ENCODE results near the gene DDX56. TPM values are rescaled to one million over a fixed set of nuclear protein-coding genes. Genes with fewer than 3 reads are reported as not detected.

DDX56 gene
- total RNA-seq, 1 donor from 2014 or later, result 99.7 TPM

- DNase-seq (peak; percentile 100), ATAC-seq (ENCODE audit: low read depth) (peak; percentile 90)
- Mint-ChIP-seq H3K4me3 (peak within 1 kb of the TSS; percentile 90), H3K27ac (peak within 1 kb of the TSS; percentile 95), H3K4me1 (peaks cover 29% of the 10 kb centered on the region), H3K27me3 (peaks cover 2% of the 10 kb centered on the region), H3K36me3 (ENCODE audit: low read depth) (peaks cover 40% of the 10 kb centered on the region), H3K9me3 (no peaks in the 10 kb centered on the region)
- TF ChIP-seq, protein P1, sequence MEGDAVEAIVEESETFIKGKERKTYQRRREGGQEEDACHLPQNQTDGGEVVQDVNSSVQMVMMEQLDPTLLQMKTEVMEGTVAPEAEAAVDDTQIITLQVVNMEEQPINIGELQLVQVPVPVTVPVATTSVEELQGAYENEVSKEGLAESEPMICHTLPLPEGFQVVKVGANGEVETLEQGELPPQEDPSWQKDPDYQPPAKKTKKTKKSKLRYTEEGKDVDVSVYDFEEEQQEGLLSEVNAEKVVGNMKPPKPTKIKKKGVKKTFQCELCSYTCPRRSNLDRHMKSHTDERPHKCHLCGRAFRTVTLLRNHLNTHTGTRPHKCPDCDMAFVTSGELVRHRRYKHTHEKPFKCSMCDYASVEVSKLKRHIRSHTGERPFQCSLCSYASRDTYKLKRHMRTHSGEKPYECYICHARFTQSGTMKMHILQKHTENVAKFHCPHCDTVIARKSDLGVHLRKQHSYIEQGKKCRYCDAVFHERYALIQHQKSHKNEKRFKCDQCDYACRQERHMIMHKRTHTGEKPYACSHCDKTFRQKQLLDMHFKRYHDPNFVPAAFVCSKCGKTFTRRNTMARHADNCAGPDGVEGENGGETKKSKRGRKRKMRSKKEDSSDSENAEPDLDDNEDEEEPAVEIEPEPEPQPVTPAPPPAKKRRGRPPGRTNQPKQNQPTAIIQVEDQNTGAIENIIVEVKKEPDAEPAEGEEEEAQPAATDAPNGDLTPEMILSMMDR (IDR thresholded peaks at IDR 0.05), result no peak
- POLR2A ChIA-PET, result interaction anchor here (0.5 to 4.7 kb wide), 32 partner anchors 9 to 601 kb away, joined by 3 to 45 read pairs (median 4); partner anchors contain the start of genes DBNL, DDX56, H2AZ2 and OGDH
- CTCF ChIA-PET, result interaction anchor here (1.1 to 1.7 kb wide), 6 partner anchors 9 to 555 kb away, joined by 3 to 9 read pairs (median 4); partner anchors contain the start of gene NUDCD3
- intact Hi-C loops (cut with micrococcal nuclease), result loop anchor here (1.0 to 5.0 kb wide), 12 partner anchors 8 to 565 kb away; partner anchors contain the start of genes H2AZ2, NUDCD3, OGDH and PPIA
These were observed 8.3 kb upstream of the DDX56 start, which contains the start of gene TMED4 for GRCh38 chr7:44581879-44582603. TSS of gene TMED4 (minus strand) at chr7:44582231. CDS start at chr7:44582206, 25 bp downstream.

- Mint-ChIP-seq H3K4me3 (peak overlapping the region; percentile 90), H3K36me3 (ENCODE audit: low read depth) (peaks cover 41% of the 10 kb centered on the region), H3K27ac (peak overlapping the region; percentile 95), H3K9me3 (no peaks in the 10 kb centered on the region), H3K4me1 (peaks cover 29% of the 10 kb centered on the region), H3K27me3 (peaks cover 2% of the 10 kb centered on the region)
- DNase-seq (no peak), ATAC-seq (ENCODE audit: low read depth) (peak; percentile 8)
- intact Hi-C loops (cut with micrococcal nuclease), result loop anchor here (5.0 kb wide), 1 partner anchor 564 kb away; no protein-coding TSS in a partner anchor
- TF ChIP-seq, protein P1 (IDR thresholded peaks at IDR 0.05), result no peak
- ChIA-PET POLR2A (interaction anchor here (0.6 to 4.7 kb wide), 23 partner anchors 8 to 600 kb away, joined by 3 to 45 read pairs (median 7); partner anchors contain the start of genes DBNL, DDX56, H2AZ2 and NUDCD3), CTCF (interaction anchor here (1.2 to 1.7 kb wide), 4 partner anchors 10 to 263 kb away, joined by 3 to 9 read pairs (median 4); partner anchors contain the start of gene NUDCD3)
These were observed 7.5 kb upstream of the DDX56 start for GRCh38 chr7:44580945-44581878.

GRCh38 chr7:44576228-44576627 lies 2.5 kb upstream of the DDX56 start:
- DNase-seq, result no peak
- Mint-ChIP-seq H3K4me1 (peaks cover 51% of the 10 kb centered on the region), H3K27me3 (no peaks in the 10 kb centered on the region), H3K27ac (peak overlapping the region; percentile 7), H3K36me3 (ENCODE audit: low read depth) (peaks cover 77% of the 10 kb centered on the region), H3K9me3 (no peaks in the 10 kb centered on the region), H3K4me3 (no peak overlapping the region)
- intact Hi-C loops (cut with micrococcal nuclease), result loop anchor here (10.0 kb wide), 1 partner anchor 531 kb away; the partner anchor contains the start of gene DBNL
- ATAC-seq (ENCODE audit: low read depth), result no peak
- TF ChIP-seq, protein P1 (IDR thresholded peaks at IDR 0.05), result no peak
- CTCF ChIA-PET, result interaction anchor here (1.4 to 2.0 kb wide), 2 partner anchors 11 to 560 kb away, joined by 3 to 5 read pairs; no protein-coding TSS in a partner anchor
- POLR2A ChIA-PET, result interaction anchor here (0.6 to 0.7 kb wide), 2 partner anchors 11 to 177 kb away, joined by 3 to 4 read pairs; no protein-coding TSS in a partner anchor

GRCh38 chr7:44575054-44575453 lies 1.3 kb upstream of the DDX56 start:
- H3K36me3 Mint-ChIP-seq (ENCODE audit: low read depth), result peaks cover 77% of the 10 kb centered on the region
- H3K27ac Mint-ChIP-seq, result peak overlapping the region; percentile 59
- intact Hi-C loops (cut with micrococcal nuclease), result loop anchor here (2.0 to 10.0 kb wide), 2 partner anchors 84 to 530 kb away; partner anchors contain the start of genes DBNL and NUDCD3
- DNase-seq (no peak), ATAC-seq (ENCODE audit: low read depth) (no peak)
- POLR2A ChIA-PET, result interaction anchor here (0.7 to 3.2 kb wide), 4 partner anchors 58 to 273 kb away, joined by 3 to 21 read pairs (median 8); partner anchors contain the start of genes H2AZ2, NUDCD3 and PPIA
- H3K4me3 Mint-ChIP-seq, result peak overlapping the region; percentile 94
- CTCF ChIA-PET, result interaction anchor here (1.1 to 3.2 kb wide), 2 partner anchors 10 to 272 kb away, joined by 3 to 20 read pairs; no protein-coding TSS in a partner anchor
- TF ChIP-seq, protein P1 (IDR thresholded peaks at IDR 0.05), result no peak
- H3K9me3 Mint-ChIP-seq, result no peaks in the 10 kb centered on the region
- H3K4me1 Mint-ChIP-seq, result peaks cover 42% of the 10 kb centered on the region
- H3K27me3 Mint-ChIP-seq, result no peaks in the 10 kb centered on the region
